ENCODE data around the gene PGAP6. TPM values are rescaled to one million over a fixed set of nuclear protein-coding genes. Genes with fewer than 3 reads are reported as not detected.
A peak's percentile ranks its signal among the peaks of the same experiment; 100 is the strongest.

PGAP6 gene
- polyA plus RNA-seq, 1 of the 3 experiments (the other 2 are of a cell fraction) = 133 TPM

- peak; percentile 52; the same call in 1 of the 2 replicates for TF ChIP-seq ZBTB33 (IDR thresholded peaks at IDR 0.05; ENCODE audit: borderline replicate concordance, low read depth)
- TF ChIP-seq, protein P1, sequence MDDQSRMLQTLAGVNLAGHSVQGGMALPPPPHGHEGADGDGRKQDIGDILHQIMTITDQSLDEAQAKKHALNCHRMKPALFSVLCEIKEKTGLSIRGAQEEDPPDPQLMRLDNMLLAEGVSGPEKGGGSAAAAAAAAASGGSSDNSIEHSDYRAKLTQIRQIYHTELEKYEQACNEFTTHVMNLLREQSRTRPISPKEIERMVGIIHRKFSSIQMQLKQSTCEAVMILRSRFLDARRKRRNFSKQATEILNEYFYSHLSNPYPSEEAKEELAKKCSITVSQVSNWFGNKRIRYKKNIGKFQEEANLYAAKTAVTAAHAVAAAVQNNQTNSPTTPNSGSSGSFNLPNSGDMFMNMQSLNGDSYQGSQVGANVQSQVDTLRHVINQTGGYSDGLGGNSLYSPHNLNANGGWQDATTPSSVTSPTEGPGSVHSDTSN (IDR thresholded peaks at IDR 0.05) = peak; percentile 99
- TF ChIP-seq YY1 (IDR thresholded peaks at IDR 0.05; ENCODE audit: low read depth) = peak; percentile 58; the same call in 1 of the 2 replicates
- TF ChIP-seq MXI1 (IDR thresholded peaks at IDR 0.05; ENCODE audit: low read depth, low read length) = peak; percentile 40; the same call in 1 of the 2 replicates
Observed at GRCh38 chr16:370443-370842, 11.3 kb downstream of the PGAP6 start, which contains the start of gene MRPL28 (continued).

DNA sequence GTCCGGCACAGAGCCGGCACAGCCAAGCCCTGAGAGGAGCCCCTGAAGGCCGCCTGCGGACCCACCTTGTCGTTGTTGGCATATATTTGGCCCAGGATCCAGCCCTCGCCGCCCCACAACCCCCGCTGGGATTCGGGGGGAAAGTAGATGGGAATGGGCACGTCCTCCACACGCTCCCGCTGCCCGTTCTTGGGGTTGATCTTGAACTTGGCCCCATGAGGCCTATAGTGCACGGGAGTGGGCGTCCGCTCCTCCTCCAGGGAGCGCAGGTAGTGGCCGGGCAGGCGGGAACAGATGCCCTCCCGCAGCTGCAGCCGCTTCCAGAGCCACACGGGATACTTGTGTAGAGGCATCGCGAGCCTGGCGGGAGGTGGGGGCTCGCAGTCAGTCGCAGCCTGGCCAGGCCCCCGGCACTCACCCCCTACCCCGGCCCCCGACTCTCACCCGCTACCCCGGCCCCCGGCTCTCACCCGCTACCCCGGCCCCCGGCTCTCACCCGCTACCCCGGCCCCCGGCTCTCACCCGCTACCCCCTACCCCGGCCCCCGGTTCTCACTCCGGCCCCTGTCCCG, 11.8 kb downstream of the PGAP6 start:
- Histone ChIP-seq H3K4me1 (ENCODE audit: control insufficient read depth in 1 of 2, insufficient read depth in 2 of 2, low read depth in 1 of 2, low read length in 1 of 2) (peaks cover 8 to 20% of the 10 kb centered on the region in 2 experiments; a peak in 2 of 4 replicates), H2AFZ (ENCODE audit: low read depth) (no peak overlapping the region), H3F3A (replicated peaks; ENCODE audit: insufficient read depth) (peaks cover 12% of the 10 kb centered on the region), H3K9ac (no peak overlapping the region), H3K4me2 (peak overlapping the region; percentile 89), H3K27me3 (ENCODE audit: insufficient read depth) (no peaks in the 10 kb centered on the region), H3K9me2 (no peaks in the 10 kb centered on the region), H4K20me1 (ENCODE audit: insufficient read depth) (no peaks in the 10 kb centered on the region), H3K9me3 (no peaks in the 10 kb centered on the region), H3K36me3 (replicated peaks in 1 of 2; ENCODE audit: control insufficient read depth in 1 of 2, insufficient read depth in 2 of 2, low read length in 1 of 2) (peaks cover 2 to 52% of the 10 kb centered on the region in 2 experiments), H3K27ac (ENCODE audit: low read depth in 2 of 2, low read length in 1 of 2) (no peak overlapping the region; a peak in 1 of 4 replicates), H3K4me3 (ENCODE audit: low read depth in 2 of 2, low read length in 1 of 2) (peak overlapping the region; percentile 50 to 60), H3K79me2 (ENCODE audit: insufficient read depth) (no peaks in the 10 kb centered on the region; the same call in 1 of the 2 replicates)
- DNase-seq = peak; percentile 76
- no peak for TF ChIP-seq ELF1 (IDR thresholded peaks at IDR 0.05)
- no peak for TF ChIP-seq SMC3 (IDR thresholded peaks at IDR 0.05; ENCODE audit: low read depth, low read length)
- no peak for TF ChIP-seq FOXM1 (IDR thresholded peaks at IDR 0.05; ENCODE audit: low read depth)
- no peak for TF ChIP-seq EP300 (IDR thresholded peaks at IDR 0.05; ENCODE audit: borderline replicate concordance in 1 of 2, low read depth in 1 of 2, low read length in 1 of 2)
- TF ChIP-seq MEF2A (IDR thresholded peaks at IDR 0.05; ENCODE audit: borderline replicate concordance, low read depth) = no peak
- TF ChIP-seq RFX5 (IDR thresholded peaks at IDR 0.05; ENCODE audit: low read length) = no peak
- no peak for TF ChIP-seq USF2 (IDR thresholded peaks at IDR 0.05; ENCODE audit: borderline replicate concordance, low read depth, low read length)
- TF ChIP-seq, protein P1 (IDR thresholded peaks at IDR 0.05) = no peak
- TF ChIP-seq ZBTB33 (IDR thresholded peaks at IDR 0.05; ENCODE audit: borderline replicate concordance, low read depth) = no peak
- TF ChIP-seq, protein P2, sequence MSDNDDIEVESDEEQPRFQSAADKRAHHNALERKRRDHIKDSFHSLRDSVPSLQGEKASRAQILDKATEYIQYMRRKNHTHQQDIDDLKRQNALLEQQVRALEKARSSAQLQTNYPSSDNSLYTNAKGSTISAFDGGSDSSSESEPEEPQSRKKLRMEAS (IDR thresholded peaks at IDR 0.05; ENCODE audit: low read depth) = no peak
- no peak for TF ChIP-seq TEAD4 (IDR thresholded peaks at IDR 0.05; ENCODE audit: borderline replicate concordance, insufficient read depth)
- no peak for TF ChIP-seq RCOR1 (IDR thresholded peaks at IDR 0.05; ENCODE audit: low read length)
- ChIA-PET CTCF (interaction anchor here (0.7 to 1.9 kb wide), 6 partner anchors 8 to 273 kb away, joined by 3 to 16 read pairs (median 4); no protein-coding TSS in a partner anchor), POLR2A (interaction anchor here (1.6 kb wide), 1 partner anchor 12 kb away, joined by 4 read pairs; the partner anchor contains the start of gene PGAP6)
- WGBS (ENCODE audit: low lambda C conversion rate) = 22% methylated on average over 29 of the region's 44 CpGs

Measured in SK-N-SH (cell line).